Measurements from ENCODE around the gene ANTKMT.

GRCh38 chr16:682493-683395, 38.2 kb upstream of the ANTKMT start:
- TF ChIP-seq CTCF (IDR thresholded peaks at IDR 0.05; ENCODE audit: poor library complexity, severe bottlenecking): no peak
- no peak for TF ChIP-seq POLR2AphosphoS5 (IDR thresholded peaks at IDR 0.05)
- no peak for TF ChIP-seq EZH2 (IDR thresholded peaks at IDR 0.05; ENCODE audit: borderline replicate concordance, insufficient read depth, low read length, poor library complexity, severe bottlenecking)
- no peak for TF ChIP-seq RAD21 (conservative IDR thresholded peaks at IDR 0.05)
- TF ChIP-seq REST (IDR thresholded peaks at IDR 0.05; ENCODE audit: borderline replicate concordance): no peak
- TF ChIP-seq EP300 (conservative IDR thresholded peaks at IDR 0.05; ENCODE audit: poor library complexity, severe bottlenecking): no peak
- no peak for TF ChIP-seq SMC3 (conservative IDR thresholded peaks at IDR 0.05; ENCODE audit: poor library complexity)
